HCT116 (cell line): ENCODE data around the gene TGM4.

ENCODE experiments used
- FOSL1 ChIP-seq: IDR thresholded peaks from 2 replicates; pipeline ENCODE4 v1.6.1; 2012; ENCODE audit warnings: low read depth
- JUND ChIP-seq: IDR thresholded peaks from 2 replicates; pipeline ENCODE4 v1.6.1; 2012
- POLR2AphosphoS5 ChIP-seq: IDR thresholded peaks from 2 replicates; pipeline ENCODE4 v1.6.1; 2011; ENCODE audit warnings: mild to moderate bottlenecking, low read depth, low read length, moderate library complexity
- YY1 ChIP-seq: IDR thresholded peaks from 2 replicates; pipeline ENCODE4 v1.6.1; 2011; ENCODE audit warnings: low read length, low read depth, moderate library complexity, mild to moderate bottlenecking; ENCODE audit not compliant: insufficient replicate concordance; ENCODE audit errors: extremely low read depth
- TF ChIP-seq, protein P1 (sequence below), 3 experiments: fragments of 200-600 bp in 1 of 3; sonication (generic) in 1 of 3; IDR thresholded peaks in 2 of 3; conservative IDR thresholded peaks in 1 of 3; 2 replicates each; pipeline ENCODE4 v1.5.1; 2012 to 2017; ENCODE audit warnings: low read depth in 2 of 3, low read length in 2 of 3, antibody characterized with exemption in 1 of 3, borderline replicate concordance in 1 of 3, control low read depth in 1 of 3, mild to moderate bottlenecking in 1 of 3, mixed read lengths in 1 of 3, mixed run types in 1 of 3, moderate library complexity in 1 of 3; ENCODE audit not compliant: insufficient read depth in 1 of 3
- TF ChIP-seq, protein P2 (sequence below): IDR thresholded peaks from 2 replicates; pipeline ENCODE4 v1.6.1; 2011; ENCODE audit warnings: mild to moderate bottlenecking, low read length, moderate library complexity; ENCODE audit not compliant: insufficient replicate concordance; ENCODE audit errors: extremely low read depth

DNA sequence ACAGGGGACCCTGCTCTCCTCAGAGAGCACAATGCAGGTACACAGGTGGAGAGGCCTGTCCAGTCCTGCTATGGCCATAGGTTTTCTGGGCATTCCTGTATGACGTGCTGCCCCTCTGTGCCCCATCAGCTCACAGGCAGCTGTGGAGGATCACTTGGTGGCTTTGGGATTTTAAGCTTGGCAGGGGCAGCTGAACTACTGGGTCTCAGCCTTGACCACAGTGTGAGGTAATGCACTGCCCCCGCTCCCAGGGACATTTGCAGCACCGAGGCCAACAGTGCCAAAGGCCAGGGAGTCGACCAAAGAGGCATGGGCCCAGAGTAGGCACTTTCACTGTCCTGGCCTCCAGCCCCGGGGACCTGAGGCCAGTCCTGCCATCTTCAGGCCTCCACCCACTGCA is 55.4 kb downstream of the TGM4 start:
- no peak for TF ChIP-seq POLR2AphosphoS5
- TF ChIP-seq, protein P1, sequence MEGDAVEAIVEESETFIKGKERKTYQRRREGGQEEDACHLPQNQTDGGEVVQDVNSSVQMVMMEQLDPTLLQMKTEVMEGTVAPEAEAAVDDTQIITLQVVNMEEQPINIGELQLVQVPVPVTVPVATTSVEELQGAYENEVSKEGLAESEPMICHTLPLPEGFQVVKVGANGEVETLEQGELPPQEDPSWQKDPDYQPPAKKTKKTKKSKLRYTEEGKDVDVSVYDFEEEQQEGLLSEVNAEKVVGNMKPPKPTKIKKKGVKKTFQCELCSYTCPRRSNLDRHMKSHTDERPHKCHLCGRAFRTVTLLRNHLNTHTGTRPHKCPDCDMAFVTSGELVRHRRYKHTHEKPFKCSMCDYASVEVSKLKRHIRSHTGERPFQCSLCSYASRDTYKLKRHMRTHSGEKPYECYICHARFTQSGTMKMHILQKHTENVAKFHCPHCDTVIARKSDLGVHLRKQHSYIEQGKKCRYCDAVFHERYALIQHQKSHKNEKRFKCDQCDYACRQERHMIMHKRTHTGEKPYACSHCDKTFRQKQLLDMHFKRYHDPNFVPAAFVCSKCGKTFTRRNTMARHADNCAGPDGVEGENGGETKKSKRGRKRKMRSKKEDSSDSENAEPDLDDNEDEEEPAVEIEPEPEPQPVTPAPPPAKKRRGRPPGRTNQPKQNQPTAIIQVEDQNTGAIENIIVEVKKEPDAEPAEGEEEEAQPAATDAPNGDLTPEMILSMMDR (IDR thresholded peaks at IDR 0.05 in 2 of 3, conservative IDR thresholded peaks at IDR 0.05 in 1 of 3; ENCODE audit: borderline replicate concordance in 1 of 3, insufficient read depth in 1 of 3, low read depth in 2 of 3, low read length in 2 of 3): no peak
- no peak for TF ChIP-seq FOSL1
- no peak for TF ChIP-seq JUND
- TF ChIP-seq YY1: no peak
- TF ChIP-seq, protein P2, sequence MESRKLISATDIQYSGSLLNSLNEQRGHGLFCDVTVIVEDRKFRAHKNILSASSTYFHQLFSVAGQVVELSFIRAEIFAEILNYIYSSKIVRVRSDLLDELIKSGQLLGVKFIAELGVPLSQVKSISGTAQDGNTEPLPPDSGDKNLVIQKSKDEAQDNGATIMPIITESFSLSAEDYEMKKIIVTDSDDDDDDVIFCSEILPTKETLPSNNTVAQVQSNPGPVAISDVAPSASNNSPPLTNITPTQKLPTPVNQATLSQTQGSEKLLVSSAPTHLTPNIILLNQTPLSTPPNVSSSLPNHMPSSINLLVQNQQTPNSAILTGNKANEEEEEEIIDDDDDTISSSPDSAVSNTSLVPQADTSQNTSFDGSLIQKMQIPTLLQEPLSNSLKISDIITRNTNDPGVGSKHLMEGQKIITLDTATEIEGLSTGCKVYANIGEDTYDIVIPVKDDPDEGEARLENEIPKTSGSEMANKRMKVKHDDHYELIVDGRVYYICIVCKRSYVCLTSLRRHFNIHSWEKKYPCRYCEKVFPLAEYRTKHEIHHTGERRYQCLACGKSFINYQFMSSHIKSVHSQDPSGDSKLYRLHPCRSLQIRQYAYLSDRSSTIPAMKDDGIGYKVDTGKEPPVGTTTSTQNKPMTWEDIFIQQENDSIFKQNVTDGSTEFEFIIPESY: no peak
